Thoracic aorta (tissue), 2 donors: ENCODE data around the gene TNRC6C. TPM values are rescaled to one million over a fixed set of nuclear protein-coding genes. Genes with fewer than 3 reads are reported as not detected.

Experiments used
- ATAC-seq: fragments of 150-250 bp; one replicate; pipeline ENCODE4 v1.8.0; 2017; ENCODE audit warnings: low read depth; ENCODE audit not compliant: insufficient number of reproducible peaks, low FRiP score
- DNase-seq: peaks from one replicate; pipeline ENCODE4 v3.0.0-alpha.2; 2020; ENCODE audit warnings: low spot score
- H3K27ac ChIP-seq, 2 donors: fragments of 200-600 bp; sonication (generic); 1 replicate in 1 of 2; 2 replicates in 1 of 2; pipeline ENCODE4 v1.5.1; 2016; ENCODE audit warnings: mild to moderate bottlenecking in 2 of 2, moderate library complexity in 2 of 2
- H3K27me3 ChIP-seq: fragments of 200-600 bp; sonication (generic); replicated peaks from 2 replicates; pipeline ENCODE4 v1.6.0; 2016; ENCODE audit warnings: mild to moderate bottlenecking; ENCODE audit not compliant: insufficient read depth
- H3K36me3 ChIP-seq: fragments of 200-600 bp; sonication (generic); one replicate; pipeline ENCODE4 v1.5.1; 2016
- H3K4me1 ChIP-seq, 2 donors: fragments of 200-600 bp; sonication (generic); 1 replicate in 1 of 2; 2 replicates in 1 of 2; pipeline versions ENCODE4 v1.5.1 to v1.6.0; 2016; ENCODE audit warnings: low read depth in 2 of 2, mild to moderate bottlenecking in 1 of 2; ENCODE audit not compliant: control insufficient read depth in 1 of 2
- H3K4me3 ChIP-seq: fragments of 200-600 bp; sonication (generic); 2 replicates; pipeline ENCODE4 v1.5.1; 2016; ENCODE audit warnings: mild to moderate bottlenecking
- H3K9me3 ChIP-seq: fragments of 200-600 bp; sonication (generic); 2 replicates; pipeline ENCODE4 v1.5.1; 2016
- total RNA-seq, 2 donors: library from RNA; depleted of rRNA; stranded (reverse); fragments of >200 nt; gene quantifications; one replicate each; pipeline versions ENCODE4 v1.1.0 to v1.2.3, GENCODE V29; 2016
- TF ChIP-seq, protein P1 (sequence below): fragments of 200-600 bp; sonication (generic); IDR thresholded peaks from one replicate; pipeline ENCODE4 v1.5.1; 2019; ENCODE audit warnings: antibody characterized with exemption

Gene TNRC6C
- total RNA-seq, 2 donors from 2014 or later: 27.8 to 41.1 TPM

DNA sequence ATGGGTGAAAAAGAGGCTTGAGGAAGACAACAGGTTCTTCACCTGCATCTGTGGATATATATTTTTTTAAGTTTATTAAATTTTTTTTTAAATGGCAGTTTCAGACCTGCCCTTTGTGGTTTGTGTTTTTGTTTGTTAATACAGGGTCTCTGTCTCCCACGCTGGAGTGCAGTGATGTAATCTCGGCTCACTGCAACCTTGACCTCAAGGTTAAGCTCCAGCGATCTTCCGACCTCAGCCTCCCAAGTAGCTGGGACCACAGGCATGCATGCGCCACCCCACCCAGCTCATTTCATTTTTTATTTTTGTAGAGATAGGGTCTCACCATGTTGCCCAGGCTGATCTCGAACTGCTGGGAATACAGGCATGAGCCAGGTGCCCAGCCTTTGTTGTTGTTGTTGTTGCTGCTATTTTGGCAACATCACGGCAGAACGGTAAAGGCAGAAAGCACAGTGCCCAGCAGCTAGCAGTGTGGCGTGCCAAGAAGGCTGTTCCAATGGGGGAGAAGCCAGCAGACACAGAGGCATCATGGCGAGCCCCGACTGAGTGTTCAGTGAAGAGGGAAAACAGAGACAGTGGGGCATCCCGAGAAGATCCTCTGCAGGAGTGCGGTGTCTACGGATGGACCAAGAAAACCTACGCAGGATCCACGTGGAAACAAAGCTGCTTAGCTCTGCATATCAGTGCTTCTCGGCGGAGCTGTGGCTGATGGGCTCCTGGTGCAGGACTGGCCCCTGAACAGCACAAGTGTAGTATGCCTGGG lies 150.4 kb downstream of the TNRC6C start:
- DNase-seq (no peak), ATAC-seq (no peak)
- Histone ChIP-seq H3K27ac (no peak overlapping the region), H3K4me1 (no peaks in the 10 kb centered on the region), H3K9me3 (no peaks in the 10 kb centered on the region), H3K36me3 (peaks cover 12% of the 10 kb centered on the region), H3K27me3 (no peaks in the 10 kb centered on the region), H3K4me3 (no peak overlapping the region)
- TF ChIP-seq, protein P1, sequence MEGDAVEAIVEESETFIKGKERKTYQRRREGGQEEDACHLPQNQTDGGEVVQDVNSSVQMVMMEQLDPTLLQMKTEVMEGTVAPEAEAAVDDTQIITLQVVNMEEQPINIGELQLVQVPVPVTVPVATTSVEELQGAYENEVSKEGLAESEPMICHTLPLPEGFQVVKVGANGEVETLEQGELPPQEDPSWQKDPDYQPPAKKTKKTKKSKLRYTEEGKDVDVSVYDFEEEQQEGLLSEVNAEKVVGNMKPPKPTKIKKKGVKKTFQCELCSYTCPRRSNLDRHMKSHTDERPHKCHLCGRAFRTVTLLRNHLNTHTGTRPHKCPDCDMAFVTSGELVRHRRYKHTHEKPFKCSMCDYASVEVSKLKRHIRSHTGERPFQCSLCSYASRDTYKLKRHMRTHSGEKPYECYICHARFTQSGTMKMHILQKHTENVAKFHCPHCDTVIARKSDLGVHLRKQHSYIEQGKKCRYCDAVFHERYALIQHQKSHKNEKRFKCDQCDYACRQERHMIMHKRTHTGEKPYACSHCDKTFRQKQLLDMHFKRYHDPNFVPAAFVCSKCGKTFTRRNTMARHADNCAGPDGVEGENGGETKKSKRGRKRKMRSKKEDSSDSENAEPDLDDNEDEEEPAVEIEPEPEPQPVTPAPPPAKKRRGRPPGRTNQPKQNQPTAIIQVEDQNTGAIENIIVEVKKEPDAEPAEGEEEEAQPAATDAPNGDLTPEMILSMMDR: no peak

DNA sequence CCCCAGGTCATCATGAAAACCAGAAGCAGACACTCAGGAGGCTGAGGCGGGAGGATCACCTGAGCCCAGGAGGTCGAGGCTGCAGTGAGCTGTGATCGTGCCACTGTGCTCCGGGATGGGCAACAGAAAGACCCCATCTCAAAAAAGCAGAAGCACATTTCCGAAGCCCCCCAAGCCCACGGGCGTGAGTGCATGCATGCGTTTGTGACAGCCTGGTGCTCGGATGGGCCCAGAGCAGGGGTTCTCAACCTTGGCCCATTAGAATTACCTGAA lies 150.9 kb downstream of the TNRC6C start:
- Histone ChIP-seq H3K9me3 (no peaks in the 10 kb centered on the region), H3K4me3 (no peak overlapping the region), H3K36me3 (peaks cover 7% of the 10 kb centered on the region), H3K27ac (no peak overlapping the region), H3K27me3 (no peaks in the 10 kb centered on the region), H3K4me1 (no peaks in the 10 kb centered on the region)
- TF ChIP-seq, protein P1: no peak
- ATAC-seq: no peak
- DNase-seq: no peak

DNA sequence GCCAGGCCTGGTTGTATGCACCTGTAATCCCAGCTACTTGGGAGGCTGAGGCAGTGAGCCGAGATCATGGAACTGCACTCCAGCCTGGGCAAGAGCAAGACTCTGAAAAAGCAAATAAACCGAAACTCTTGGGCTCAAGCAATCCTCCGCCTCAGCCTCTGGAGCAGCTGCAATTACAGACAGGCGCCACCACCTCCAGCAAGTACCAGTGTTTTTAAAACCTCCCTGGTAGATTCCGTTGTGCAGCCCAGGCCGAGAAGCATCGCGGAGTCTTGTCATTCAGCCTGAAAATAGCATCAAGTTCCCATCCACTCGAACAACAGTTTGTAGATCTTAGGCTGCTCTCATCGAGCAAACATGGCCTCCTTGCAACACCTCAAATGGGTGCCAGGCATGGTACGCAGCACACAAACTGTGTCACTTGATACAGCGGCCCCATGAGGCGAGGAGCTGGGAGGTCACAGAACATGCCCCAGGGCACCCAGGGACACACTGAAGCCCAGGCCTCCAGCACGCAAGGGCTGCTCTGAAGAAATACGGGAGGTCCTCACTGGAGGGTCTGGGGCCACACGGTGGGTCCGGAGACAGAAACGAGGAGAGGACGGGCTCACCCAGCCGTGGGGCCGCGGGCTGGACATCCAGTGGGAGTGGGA lies 152.0 kb downstream of the TNRC6C start:
- Histone ChIP-seq H3K4me1 (no peaks in the 10 kb centered on the region), H3K27me3 (no peaks in the 10 kb centered on the region), H3K27ac (no peak overlapping the region), H3K36me3 (no peaks in the 10 kb centered on the region), H3K4me3 (no peak overlapping the region), H3K9me3 (no peaks in the 10 kb centered on the region)
- ATAC-seq (no peak), DNase-seq (no peak)
- TF ChIP-seq, protein P1: no peak

DNA sequence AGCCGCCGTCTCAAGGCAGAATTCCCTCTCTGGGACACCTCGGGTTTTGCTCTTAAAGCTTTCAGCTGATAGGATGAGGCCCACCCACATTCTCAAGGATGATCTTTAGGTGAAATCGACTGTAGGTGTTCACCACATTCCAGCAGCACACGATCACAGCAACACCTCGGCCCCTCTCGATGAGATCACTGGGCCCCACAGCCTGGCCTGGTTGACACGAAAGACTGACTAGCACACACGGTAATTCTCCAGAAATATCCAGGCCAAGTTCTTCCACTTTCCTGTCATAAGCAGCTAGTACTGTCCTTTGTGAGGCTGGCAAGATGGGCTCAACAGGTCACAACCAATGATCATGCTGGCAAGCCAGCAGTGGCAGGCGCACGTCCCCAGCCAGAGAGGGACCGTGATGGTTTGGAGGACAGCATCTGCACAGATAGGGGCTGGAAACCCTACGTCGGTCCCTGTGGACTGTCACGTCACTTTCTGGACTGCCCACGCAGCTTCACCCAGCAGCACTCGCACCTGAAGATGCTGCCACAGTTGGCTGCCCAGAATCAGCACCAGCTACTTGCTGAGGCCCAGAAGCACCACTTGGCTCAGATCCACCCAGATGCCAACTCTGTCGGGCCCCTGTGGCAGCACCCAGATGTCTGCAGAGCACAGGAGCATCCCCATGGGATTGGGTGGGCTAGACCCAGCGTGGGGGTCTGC lies 152.7 kb downstream of the TNRC6C start:
- DNase-seq: no peak
- H3K4me1 ChIP-seq: no peaks in the 10 kb centered on the region
- no peaks in the 10 kb centered on the region for H3K36me3 ChIP-seq
- no peak for ATAC-seq
- H3K4me3 ChIP-seq: no peak overlapping the region
- H3K27ac ChIP-seq: no peak overlapping the region
- H3K27me3 ChIP-seq: no peaks in the 10 kb centered on the region
- no peaks in the 10 kb centered on the region for H3K9me3 ChIP-seq
- TF ChIP-seq, protein P1: no peak

DNA sequence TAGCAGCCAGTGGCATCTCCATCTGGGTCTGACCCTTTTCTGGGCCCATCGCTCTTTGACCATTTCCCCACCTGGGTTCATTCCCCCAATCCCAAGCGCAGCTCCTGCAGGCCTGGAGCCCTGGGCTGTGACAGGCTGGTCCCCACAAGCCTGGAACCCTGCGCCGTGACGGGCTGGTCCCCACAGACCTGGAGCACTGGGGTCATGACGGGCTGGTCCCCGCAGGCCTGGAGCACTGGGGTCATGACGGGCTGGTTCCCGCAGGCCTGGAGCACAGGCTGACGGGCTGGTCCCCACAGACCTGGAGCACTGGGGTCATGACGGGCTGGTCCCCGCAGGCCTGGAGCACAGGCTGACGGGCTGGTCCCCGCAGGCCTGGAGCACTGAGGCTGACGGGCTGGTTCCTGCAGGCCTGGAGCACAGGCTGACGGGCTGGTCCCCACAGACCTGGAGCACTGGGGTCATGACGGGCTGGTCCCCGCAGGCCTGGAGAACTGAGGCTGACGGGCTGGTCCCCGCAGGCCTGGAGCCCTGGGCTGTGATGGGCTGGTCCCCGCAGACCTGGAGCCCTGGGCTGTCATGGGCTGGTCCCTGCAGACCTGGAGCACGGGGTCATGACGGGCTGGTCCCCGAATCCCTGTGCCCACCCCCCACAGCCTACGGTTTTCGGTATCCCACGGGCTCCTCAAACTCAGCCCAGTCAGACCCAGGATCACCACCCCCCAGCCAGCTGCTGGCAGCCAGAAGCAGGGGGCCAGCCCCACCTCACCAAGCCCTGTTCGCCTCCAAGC lies 153.4 kb downstream of the TNRC6C start:
- Histone ChIP-seq H3K4me1 (no peaks in the 10 kb centered on the region), H3K27ac (no peak overlapping the region), H3K9me3 (no peaks in the 10 kb centered on the region), H3K4me3 (no peak overlapping the region), H3K27me3 (no peaks in the 10 kb centered on the region), H3K36me3 (no peaks in the 10 kb centered on the region)
- TF ChIP-seq, protein P1: no peak
- DNase-seq (no peak), ATAC-seq (no peak)
